K562 (cell line): ENCODE results near the gene MCM6. TPM values are rescaled to one million over a fixed set of nuclear protein-coding genes. Genes with fewer than 3 reads are reported as not detected.

Source experiments
- polyA plus RNA-seq, 8 experiments: library from polyadenylated mRNA; depleted of rRNA in 4 of 8; stranded (reverse) in 5 of 8; unstranded in 3 of 8; fragments of >200 nt; fragmentation: Nextera tagmentation in 2 of 8; fragmentation: Illumina TruSeq in 1 of 8; extraction: Ambion mirVana in 2 of 8; extraction: Trizol in 1 of 8; gene quantifications; 2 replicates each; pipeline versions ENCODE4 v1.2.1 to v1.2.3, GENCODE V29; 2011 to 2014; ENCODE audit warnings: inconsistent platforms in 1 of 8, missing spikeins in 1 of 8
- small RNA-seq: library from RNA; depleted of rRNA; stranded (forward); fragments of <200 nt; gene quantifications from one replicate; pipeline ENCODE3, GENCODE V24; 2014
- total RNA-seq, 7 experiments: library from RNA; depleted of rRNA in 6 of 7; stranded (reverse); fragments of >200 nt in 6 of 7; fragmentation: Illumina TruSeq in 2 of 7; extraction: Trizol in 2 of 7; gene quantifications; 2 replicates each; pipeline versions ENCODE4 v1.2.1 to v1.2.3, GENCODE V29; 2011 to 2021; ENCODE audit warnings: low replicate concordance in 1 of 7

Gene MCM6
- total and polyA plus RNA-seq, 9 of the 15 experiments (the other 6 are each of a cell fraction or from before 2014, with no cell fraction given) = 42.6 to 133 (median 82.4) TPM

Small RNA genes lying within 50 kb of the gene (small RNA-seq; reads per million reads assigned to genes)
- gene RF00019 = not detected

Other genes with a start within 250 kb of the MCM6 start
- gene UBXN4, start 134.6 kb downstream of the MCM6 start, total RNA-seq (2014; rRNA removed) = 36.2 and 39.2 TPM in 2 replicates
- 55.3 and 61.6 TPM in 2 replicates for gene UBXN4, start 134.6 kb downstream of the MCM6 start, total RNA-seq (2014; rRNA removed; fragmentation: Illumina TruSeq; extraction: Trizol)
- 49.5 and 55.1 TPM in 2 replicates for gene UBXN4, start 134.6 kb downstream of the MCM6 start, total RNA-seq (2015; rRNA removed; fragmentation: Illumina TruSeq; extraction: Trizol)
- gene UBXN4, start 134.6 kb downstream of the MCM6 start, total RNA-seq (2021) = 54.6 and 58.6 TPM in 2 replicates
- 102 and 127 TPM in 2 replicates for gene UBXN4, start 134.6 kb downstream of the MCM6 start, polyA plus RNA-seq (2011; rRNA removed)
- gene UBXN4, start 134.6 kb downstream of the MCM6 start, polyA plus RNA-seq (2014; fragmentation: Illumina TruSeq; extraction: Trizol) = 55.7 and 65.0 TPM in 2 replicates
- gene UBXN4, start 134.6 kb downstream of the MCM6 start, polyA plus RNA-seq (2014; fragmentation: Nextera tagmentation; extraction: Ambion mirVana) = 10 to 100 TPM; 30.4 to 48.1 TPM
- gene UBXN4, start 134.6 kb downstream of the MCM6 start, polyA plus RNA-seq (2014; rRNA removed) = 57.3 and 62.5 TPM in 2 replicates
- gene LCT, start 39.3 kb downstream of the MCM6 start, total RNA-seq (2014; rRNA removed) = not detected in 2 replicates
- gene LCT, start 39.3 kb downstream of the MCM6 start, total RNA-seq (2014; rRNA removed; fragmentation: Illumina TruSeq; extraction: Trizol) = 0.03 and 0.04 TPM in 2 replicates
- gene LCT, start 39.3 kb downstream of the MCM6 start, total RNA-seq (2015; rRNA removed; fragmentation: Illumina TruSeq; extraction: Trizol) = 0.04 TPM in 1 of 2 replicates, not detected in the other
- 0.04 TPM in 1 of 2 replicates, not detected in the other for gene LCT, start 39.3 kb downstream of the MCM6 start, total RNA-seq (2021)
- 0.01 and 0.03 TPM in 2 replicates for gene LCT, start 39.3 kb downstream of the MCM6 start, polyA plus RNA-seq (2011; rRNA removed)
- gene LCT, start 39.3 kb downstream of the MCM6 start, polyA plus RNA-seq (2014; fragmentation: Illumina TruSeq; extraction: Trizol) = not detected in 2 replicates
- under 1 TPM in 1 of 2 experiments, not detected in 1; 0.01 TPM for gene LCT, start 39.3 kb downstream of the MCM6 start, polyA plus RNA-seq (2014; fragmentation: Nextera tagmentation; extraction: Ambion mirVana)
- 0.03 TPM in 1 of 2 replicates, not detected in the other for gene LCT, start 39.3 kb downstream of the MCM6 start, polyA plus RNA-seq (2014; rRNA removed)
- gene DARS1, start 109.2 kb upstream of the MCM6 start, total RNA-seq (2014; rRNA removed) = 74.3 and 93.2 TPM in 2 replicates
- 150 and 171 TPM in 2 replicates for gene DARS1, start 109.2 kb upstream of the MCM6 start, total RNA-seq (2014; rRNA removed; fragmentation: Illumina TruSeq; extraction: Trizol)
- gene DARS1, start 109.2 kb upstream of the MCM6 start, total RNA-seq (2015; rRNA removed; fragmentation: Illumina TruSeq; extraction: Trizol) = 106 and 116 TPM in 2 replicates
- gene DARS1, start 109.2 kb upstream of the MCM6 start, total RNA-seq (2021) = 92.7 and 95.3 TPM in 2 replicates
- 230 and 239 TPM in 2 replicates for gene DARS1, start 109.2 kb upstream of the MCM6 start, polyA plus RNA-seq (2011; rRNA removed)
- 141 and 167 TPM in 2 replicates for gene DARS1, start 109.2 kb upstream of the MCM6 start, polyA plus RNA-seq (2014; fragmentation: Illumina TruSeq; extraction: Trizol)
- 10 to 100 TPM; 91.5 to 95.0 TPM for gene DARS1, start 109.2 kb upstream of the MCM6 start, polyA plus RNA-seq (2014; fragmentation: Nextera tagmentation; extraction: Ambion mirVana)
- gene DARS1, start 109.2 kb upstream of the MCM6 start, polyA plus RNA-seq (2014; rRNA removed) = 89.7 and 98.0 TPM in 2 replicates
- not detected in 2 replicates for gene CXCR4, start 241.7 kb upstream of the MCM6 start, total RNA-seq (2014; rRNA removed)
- 0.18 TPM in 1 of 2 replicates, not detected in the other for gene CXCR4, start 241.7 kb upstream of the MCM6 start, total RNA-seq (2014; rRNA removed; fragmentation: Illumina TruSeq; extraction: Trizol)
- gene CXCR4, start 241.7 kb upstream of the MCM6 start, total RNA-seq (2015; rRNA removed; fragmentation: Illumina TruSeq; extraction: Trizol) = 0.08 TPM in 1 of 2 replicates, not detected in the other
- 0.22 and 0.49 TPM in 2 replicates for gene CXCR4, start 241.7 kb upstream of the MCM6 start, total RNA-seq (2021)
- 0.45 and 0.53 TPM in 2 replicates for gene CXCR4, start 241.7 kb upstream of the MCM6 start, polyA plus RNA-seq (2011; rRNA removed)
- gene CXCR4, start 241.7 kb upstream of the MCM6 start, polyA plus RNA-seq (2014; fragmentation: Illumina TruSeq; extraction: Trizol) = 0.11 TPM in 1 of 2 replicates, not detected in the other
- under 1 TPM; 0.14 to 0.15 TPM for gene CXCR4, start 241.7 kb upstream of the MCM6 start, polyA plus RNA-seq (2014; fragmentation: Nextera tagmentation; extraction: Ambion mirVana)
- 0.07 TPM in 2 replicates for gene CXCR4, start 241.7 kb upstream of the MCM6 start, polyA plus RNA-seq (2014; rRNA removed)